Fibroblast of pulmonary artery (primary cell): ENCODE results near the gene NUDT22.
A peak's percentile ranks its signal among the peaks of the same experiment; 100 is the strongest.

ENCODE experiments used
- DNase-seq: peaks from one replicate; pipeline ENCODE4 v3.0.0-alpha.2; 2010; ENCODE audit warnings: low read depth
- H3K4me3 ChIP-seq: replicated peaks from 2 replicates; pipeline ENCODE4 v1.5.1; 2011; ENCODE audit warnings: low read depth, mild to moderate bottlenecking, control low read depth, low read length, moderate library complexity
- CTCF ChIP-seq: IDR thresholded peaks from 2 replicates; pipeline ENCODE4 v1.5.1; 2011; ENCODE audit warnings: mild to moderate bottlenecking, control low read depth, low read length, inconsistent platforms; ENCODE audit errors: missing control alignments

NUDT22 gene

GRCh38 chr11:64253043-64253442 lies 27.0 kb downstream of the NUDT22 start:
- no peak for DNase-seq
- TF ChIP-seq CTCF, result no peak
- peak overlapping the region; percentile 85 for H3K4me3 ChIP-seq

- no peak for DNase-seq
- no peak for TF ChIP-seq CTCF
- H3K4me3 ChIP-seq, result no peak overlapping the region
Measured at GRCh38 chr11:64253481-64253880, 27.4 kb downstream of the NUDT22 start.

GRCh38 chr11:64254326-64254725 lies 28.3 kb downstream of the NUDT22 start:
- TF ChIP-seq CTCF, result no peak
- no peak for DNase-seq
- H3K4me3 ChIP-seq, result no peak overlapping the region

GRCh38 chr11:64255135-64256128 lies 29.4 kb downstream of the NUDT22 start:
- H3K4me3 ChIP-seq, result no peak overlapping the region
- TF ChIP-seq CTCF, result no peak
- DNase-seq, result no peak

- no peak for DNase-seq
- TF ChIP-seq CTCF, result no peak
- H3K4me3 ChIP-seq, result no peak overlapping the region
Measured at GRCh38 chr11:64256300-64256699, 30.2 kb downstream of the NUDT22 start.

- DNase-seq, result no peak
- no peak overlapping the region for H3K4me3 ChIP-seq
- TF ChIP-seq CTCF, result no peak
Measured at GRCh38 chr11:64258356-64258755, 32.3 kb downstream of the NUDT22 start.
